ENCODE results near the gene LOXL4. TPM values are rescaled to one million over a fixed set of nuclear protein-coding genes. Genes with fewer than 3 reads are reported as not detected.

LOXL4 gene
- total and polyA plus RNA-seq, 8 donors = 2.5 to 7.0 (median 5.6) TPM

GRCh38 chr10:98273057-98273850 is 5.3 kb upstream of the LOXL4 start:
- Histone ChIP-seq H3K36me3 (no peaks in the 10 kb centered on the region), H3K4me1 (peaks cover 14 to 15% of the 10 kb centered on the region in 2 donors), H3K9me3 (no peaks in the 10 kb centered on the region), H3K27me3 (peaks cover 0 to 10% of the 10 kb centered on the region in 2 donors), H3K4me3 (no peak overlapping the region), H3K27ac (no peak overlapping the region)
- intact Hi-C loops (cut with DNase I) = no loop called here
- ATAC-seq (no peak), DNase-seq (no peak)
- no peak for TF ChIP-seq CTCF (IDR thresholded peaks at IDR 0.05)

- TF ChIP-seq CTCF (IDR thresholded peaks at IDR 0.05) = no peak
- Histone ChIP-seq H3K36me3 (no peaks in the 10 kb centered on the region), H3K4me3 (no peak overlapping the region), H3K9me3 (no peaks in the 10 kb centered on the region), H3K27me3 (peaks cover 0 to 15% of the 10 kb centered on the region in 2 donors), H3K4me1 (peaks cover 15 to 18% of the 10 kb centered on the region in 2 donors), H3K27ac (no peak overlapping the region)
- DNase-seq = no peak
- ATAC-seq = no peak
- intact Hi-C loops (cut with DNase I) = no loop called here
Observed at GRCh38 chr10:98272656-98273055, 4.7 kb upstream of the LOXL4 start.

GRCh38 chr10:98272245-98272644 is 4.3 kb upstream of the LOXL4 start:
- no peaks in the 10 kb centered on the region for H3K36me3 ChIP-seq
- intact Hi-C loops (cut with DNase I) = no loop called here
- no peak for ATAC-seq

GRCh38 chr10:98270786-98271185 is 2.8 kb upstream of the LOXL4 start:
- DNase-seq (no peak), ATAC-seq (no peak)
- intact Hi-C loops (cut with DNase I) = no loop called here
- Histone ChIP-seq H3K4me3 (no peak overlapping the region), H3K27me3 (peaks cover 0 to 33% of the 10 kb centered on the region in 2 donors), H3K27ac (no peak overlapping the region), H3K4me1 (peaks cover 15 to 22% of the 10 kb centered on the region in 2 donors), H3K9me3 (no peaks in the 10 kb centered on the region), H3K36me3 (no peaks in the 10 kb centered on the region)
- no peak for TF ChIP-seq CTCF (IDR thresholded peaks at IDR 0.05)

More at GRCh38 chr10:98272245-98272644, 4.3 kb upstream of the LOXL4 start:
- no peak overlapping the region for H3K27ac ChIP-seq
- no peak for DNase-seq
- H3K27me3 ChIP-seq = peaks cover 0 to 19% of the 10 kb centered on the region in 2 donors
- H3K4me3 ChIP-seq = no peak overlapping the region
- TF ChIP-seq CTCF (IDR thresholded peaks at IDR 0.05) = no peak
- no peaks in the 10 kb centered on the region for H3K9me3 ChIP-seq
- peaks cover 15 to 22% of the 10 kb centered on the region in 2 donors for H3K4me1 ChIP-seq

- no peaks in the 10 kb centered on the region for H3K36me3 ChIP-seq
- no peak overlapping the region for H3K4me3 ChIP-seq
- H3K27ac ChIP-seq = no peak overlapping the region
- DNase-seq (no peak), ATAC-seq (no peak)
- no peaks in the 10 kb centered on the region for H3K9me3 ChIP-seq
- peaks cover 0 to 33% of the 10 kb centered on the region in 2 donors for H3K27me3 ChIP-seq
- no peak for TF ChIP-seq CTCF (IDR thresholded peaks at IDR 0.05)
- intact Hi-C loops (cut with DNase I) = no loop called here
- H3K4me1 ChIP-seq = peaks cover 15 to 22% of the 10 kb centered on the region in 2 donors
Observed at GRCh38 chr10:98270073-98270740, 2.2 kb upstream of the LOXL4 start.
